ENCODE data around the gene RAC3.

RAC3 gene

GRCh38 chr17:82046903-82047302 lies 15.4 kb downstream of the RAC3 start:
- H3K36me3 ChIP-seq (ENCODE audit: insufficient read depth), result no peaks in the 10 kb centered on the region
- no peak overlapping the region for H3K4me2 ChIP-seq
- no peak for TF ChIP-seq CTCF (conservative IDR thresholded peaks at IDR 0.05; ENCODE audit: low read depth, low read length)
- H3K27me3 ChIP-seq (ENCODE audit: insufficient read depth, low read depth), result no peaks in the 10 kb centered on the region
- no peak overlapping the region for H3K27ac ChIP-seq
- H3K4me3 ChIP-seq (IDR thresholded peaks at IDR 0.05; ENCODE audit: insufficient read depth, low read depth, low read length), result no peak overlapping the region
- H3K9ac ChIP-seq, result no peak overlapping the region
- H4K20me1 ChIP-seq (ENCODE audit: insufficient read depth), result no peaks in the 10 kb centered on the region
- no peak overlapping the region for H2AFZ ChIP-seq (ENCODE audit: low read depth)
- peaks cover 9% of the 10 kb centered on the region for H3K4me1 ChIP-seq (ENCODE audit: low read depth, poor library complexity, severe bottlenecking)
- no peaks in the 10 kb centered on the region for H3K79me2 ChIP-seq (ENCODE audit: insufficient read depth, low read depth)

GRCh38 chr17:82047379-82047778 lies 15.9 kb downstream of the RAC3 start:
- Histone ChIP-seq H3K9ac (no peak overlapping the region), H3K36me3 (ENCODE audit: insufficient read depth) (no peaks in the 10 kb centered on the region), H3K4me3 (IDR thresholded peaks at IDR 0.05; ENCODE audit: insufficient read depth, low read depth, low read length) (no peak overlapping the region), H3K4me1 (ENCODE audit: low read depth, poor library complexity, severe bottlenecking) (peaks cover 9% of the 10 kb centered on the region), H2AFZ (ENCODE audit: low read depth) (no peak overlapping the region), H3K4me2 (no peak overlapping the region), H3K27me3 (ENCODE audit: insufficient read depth, low read depth) (no peaks in the 10 kb centered on the region), H3K79me2 (ENCODE audit: insufficient read depth, low read depth) (peaks cover 4% of the 10 kb centered on the region; the same call in 1 of the 2 replicates), H4K20me1 (ENCODE audit: insufficient read depth) (no peaks in the 10 kb centered on the region), H3K27ac (no peak overlapping the region)
- no peak for TF ChIP-seq CTCF (conservative IDR thresholded peaks at IDR 0.05; ENCODE audit: low read depth, low read length)

DNA sequence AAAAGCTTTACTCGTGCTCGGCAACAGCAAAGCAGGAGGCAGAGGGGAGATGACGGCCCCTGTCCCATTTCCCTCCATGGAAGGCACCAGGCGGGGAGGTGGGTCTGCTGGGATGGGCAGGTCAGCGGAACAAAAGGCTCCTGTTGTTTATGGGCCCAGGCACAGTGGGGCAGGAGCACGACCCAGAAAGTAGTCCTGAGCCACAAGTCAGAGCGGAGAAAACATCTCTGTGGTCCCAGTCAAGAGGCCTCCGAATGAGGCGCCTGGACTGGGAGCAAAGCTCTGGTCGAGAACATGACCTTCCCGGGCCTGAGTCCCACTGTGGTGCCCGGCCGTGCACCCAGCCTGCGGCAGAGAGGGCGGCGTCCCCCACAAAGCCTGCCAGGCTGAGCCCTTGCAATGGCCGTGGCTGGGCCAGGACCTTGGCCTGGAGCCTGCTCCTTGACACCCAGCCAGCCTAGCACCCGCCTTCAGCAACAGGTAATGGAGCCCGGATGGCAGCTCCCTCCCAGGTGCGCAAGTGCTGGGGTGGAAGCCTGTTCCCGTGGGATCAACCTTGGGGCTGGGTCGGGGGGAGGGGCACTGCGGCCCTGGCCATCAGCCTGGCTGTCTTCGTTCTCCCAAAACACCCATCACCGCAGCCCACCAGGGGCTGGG lies 16.6 kb downstream of the RAC3 start:
- TF ChIP-seq CTCF (conservative IDR thresholded peaks at IDR 0.05; ENCODE audit: low read depth, low read length), result no peak
- Histone ChIP-seq H3K27me3 (ENCODE audit: insufficient read depth, low read depth) (no peaks in the 10 kb centered on the region), H4K20me1 (ENCODE audit: insufficient read depth) (no peaks in the 10 kb centered on the region), H3K36me3 (ENCODE audit: insufficient read depth) (no peaks in the 10 kb centered on the region), H3K4me2 (no peak overlapping the region), H2AFZ (ENCODE audit: low read depth) (no peak overlapping the region), H3K79me2 (ENCODE audit: insufficient read depth, low read depth) (peaks cover 10% of the 10 kb centered on the region; the same call in 1 of the 2 replicates), H3K4me1 (ENCODE audit: low read depth, poor library complexity, severe bottlenecking) (peaks cover 15% of the 10 kb centered on the region), H3K4me3 (IDR thresholded peaks at IDR 0.05; ENCODE audit: insufficient read depth, low read depth, low read length) (no peak overlapping the region), H3K9ac (no peak overlapping the region), H3K27ac (no peak overlapping the region)

DNA sequence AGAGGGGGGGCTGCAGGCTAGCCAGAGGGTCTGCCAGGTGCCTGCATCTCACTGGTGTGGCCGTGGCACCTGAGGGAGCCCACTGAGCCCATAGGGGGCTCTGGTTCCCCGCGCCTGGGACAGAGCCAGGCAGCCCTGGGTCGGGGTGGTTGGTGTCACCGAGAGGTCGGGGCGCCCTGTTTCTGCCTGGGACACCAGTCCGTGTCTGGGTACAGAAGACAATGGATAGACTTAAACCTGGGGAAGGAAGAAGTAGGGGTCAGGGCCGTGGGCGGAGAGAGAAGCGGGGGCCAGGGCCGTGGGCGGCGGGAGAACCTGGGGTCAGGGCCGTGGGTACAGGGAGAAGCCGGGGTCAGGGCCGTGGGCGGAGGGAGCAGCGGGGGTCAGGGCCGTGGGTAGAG lies 17.1 kb downstream of the RAC3 start:
- Histone ChIP-seq H3K27ac (no peak overlapping the region), H4K20me1 (ENCODE audit: insufficient read depth) (no peaks in the 10 kb centered on the region), H3K27me3 (ENCODE audit: insufficient read depth, low read depth) (no peaks in the 10 kb centered on the region), H3K4me2 (no peak overlapping the region), H3K9ac (no peak overlapping the region), H3K4me3 (IDR thresholded peaks at IDR 0.05; ENCODE audit: insufficient read depth, low read depth, low read length) (no peak overlapping the region), H3K79me2 (ENCODE audit: insufficient read depth, low read depth) (peaks cover 14% of the 10 kb centered on the region; the same call in 1 of the 2 replicates), H3K36me3 (ENCODE audit: insufficient read depth) (no peaks in the 10 kb centered on the region), H2AFZ (ENCODE audit: low read depth) (no peak overlapping the region), H3K4me1 (ENCODE audit: low read depth, poor library complexity, severe bottlenecking) (peaks cover 20% of the 10 kb centered on the region)
- TF ChIP-seq CTCF (conservative IDR thresholded peaks at IDR 0.05; ENCODE audit: low read depth, low read length), result no peak

Data from KMS-11 (cell line).